Measurements from ENCODE around the gene ADAMTS8.

Gene ADAMTS8

GRCh38 chr11:130428316-130429119 lies at the start of gene ADAMTS8:
Gene ADAMTS8 (minus strand): TSS chr11:130428609. CDS start chr11:130428286, 323 bp downstream.
- no peak for DNase-seq (ENCODE audit: low read depth in 2 of 2)

GRCh38 chr11:130477586-130478203 lies 49.3 kb upstream of the ADAMTS8 start:
- DNase-seq (ENCODE audit: low read depth in 2 of 2), result no peak

- no peak for DNase-seq (ENCODE audit: low read depth in 2 of 2)
These were observed 48.6 kb upstream of the ADAMTS8 start for GRCh38 chr11:130476922-130477491.

- DNase-seq (ENCODE audit: low read depth in 2 of 2), result no peak
These were observed 48.0 kb upstream of the ADAMTS8 start for GRCh38 chr11:130476200-130476921.

- no peak for DNase-seq (ENCODE audit: low read depth in 2 of 2)
These were observed 47.1 kb upstream of the ADAMTS8 start for GRCh38 chr11:130475426-130476053.

GRCh38 chr11:130474637-130475400 lies 46.4 kb upstream of the ADAMTS8 start:
- DNase-seq (ENCODE audit: low read depth in 2 of 2), result no peak

- no peak for DNase-seq (ENCODE audit: low read depth in 2 of 2)
These were observed 45.5 kb upstream of the ADAMTS8 start for GRCh38 chr11:130473795-130474377.

- no peak for DNase-seq (ENCODE audit: low read depth in 2 of 2)
These were observed 44.8 kb upstream of the ADAMTS8 start for GRCh38 chr11:130473056-130473794.

GRCh38 chr11:130472434-130472961 lies 44.1 kb upstream of the ADAMTS8 start:
- DNase-seq (ENCODE audit: low read depth in 2 of 2), result no peak

GRCh38 chr11:130471731-130472433 lies 43.5 kb upstream of the ADAMTS8 start:
- DNase-seq (ENCODE audit: low read depth in 2 of 2), result no peak

GRCh38 chr11:130470832-130471706 lies 42.7 kb upstream of the ADAMTS8 start:
- DNase-seq (ENCODE audit: low read depth in 2 of 2), result no peak

GRCh38 chr11:130469181-130469580 lies 40.8 kb upstream of the ADAMTS8 start:
- DNase-seq (ENCODE audit: low read depth in 2 of 2), result no peak

- DNase-seq (ENCODE audit: low read depth in 2 of 2), result no peak
These were observed 38.9 kb upstream of the ADAMTS8 start for GRCh38 chr11:130467116-130467900.

GRCh38 chr11:130465263-130465662 lies 36.9 kb upstream of the ADAMTS8 start:
- no peak for DNase-seq (ENCODE audit: low read depth in 2 of 2)

GRCh38 chr11:130464291-130464812 lies 35.9 kb upstream of the ADAMTS8 start:
- DNase-seq (ENCODE audit: low read depth in 2 of 2), result no peak

GRCh38 chr11:130462931-130463330 lies 34.5 kb upstream of the ADAMTS8 start:
- DNase-seq (ENCODE audit: low read depth in 2 of 2), result no peak
